Forelimb muscle (tissue), 1 donor: Measurements from ENCODE around the gene LNP1. TPM values are rescaled to one million over a fixed set of nuclear protein-coding genes. Genes with fewer than 3 reads are reported as not detected.
"Not testable (repeated sequence)": the region's sequence is repeated elsewhere in the genome, so short reads cannot be mapped to it uniquely, and the experiment has no call there.

Source experiments
- DNase-seq: peaks from one replicate; pipeline ENCODE4 v3.0.0-alpha.2; 2013; ENCODE audit warnings: low read depth
- polyA plus RNA-seq: library from polyadenylated mRNA; unstranded; fragments of 120-200 nt; gene quantifications from one replicate; pipeline ENCODE4 v1.2.1, GENCODE V29; 2013; ENCODE audit not compliant: insufficient read length

Gene LNP1
- polyA plus RNA-seq, 1 donor, result 6.7 TPM

GRCh38 chr3:100477851-100478360 lies 76.6 kb downstream of the LNP1 start:
- DNase-seq, result not testable (repeated sequence)

- not testable (repeated sequence) for DNase-seq
These were observed 77.2 kb downstream of the LNP1 start for GRCh38 chr3:100478521-100478920.

GRCh38 chr3:100480081-100480480 lies 78.7 kb downstream of the LNP1 start:
- DNase-seq, result no peak

- DNase-seq, result no peak
These were observed 80.8 kb downstream of the LNP1 start for GRCh38 chr3:100482176-100482575.

GRCh38 chr3:100483529-100483928 lies 82.2 kb downstream of the LNP1 start:
- no peak for DNase-seq

GRCh38 chr3:100486808-100487207 lies 85.5 kb downstream of the LNP1 start:
- no peak for DNase-seq

- no peak for DNase-seq
These were observed 87.8 kb downstream of the LNP1 start for GRCh38 chr3:100489118-100489517.

- DNase-seq, result peak; percentile 67
These were observed 91.0 kb downstream of the LNP1 start, which contains the start of gene TMEM45A for GRCh38 chr3:100492059-100493006. TSS of gene TMEM45A (plus strand) at chr3:100492619. CDS start at chr3:100555212, 62,593 bp downstream.

GRCh38 chr3:100496711-100497261 lies 95.4 kb downstream of the LNP1 start:
- DNase-seq, result no peak

- no peak for DNase-seq
These were observed 98.3 kb downstream of the LNP1 start for GRCh38 chr3:100499651-100500050.

- DNase-seq, result no peak
These were observed 99.1 kb downstream of the LNP1 start for GRCh38 chr3:100500320-100500880.

- no peak for DNase-seq
These were observed 102.1 kb downstream of the LNP1 start for GRCh38 chr3:100503448-100503847.

Other genes starting within 250 kb of the LNP1 start
- gene TBC1D23, start 140.5 kb upstream of the LNP1 start, polyA plus RNA-seq, result 28.1 TPM
- gene NIT2, start 66.8 kb upstream of the LNP1 start, polyA plus RNA-seq, result 23.9 TPM
- 55.9 TPM for gene TOMM70, start 450 bp upstream of the LNP1 start, polyA plus RNA-seq
- gene TMEM45A, start 91.1 kb downstream of the LNP1 start, polyA plus RNA-seq, result 14.4 TPM
- gene ADGRG7, start 208.1 kb downstream of the LNP1 start, polyA plus RNA-seq, result not detected